Measurements from ENCODE around the gene MCRIP2.

GRCh38 chr16:668519-669171 lies 27.0 kb downstream of the MCRIP2 start:
- no peak for TF ChIP-seq CTCF (IDR thresholded peaks at IDR 0.05)
- no peak for TF ChIP-seq POLR2A (IDR thresholded peaks at IDR 0.05)
